Aorta (tissue), 5 donors: ENCODE data around the gene E2F2. TPM values are rescaled to one million over a fixed set of nuclear protein-coding genes. Genes with fewer than 3 reads are reported as not detected.
"Not testable (repeated sequence)": the region's sequence is repeated elsewhere in the genome, so short reads cannot be mapped to it uniquely, and the experiment has no call there.

Experiments used
- ATAC-seq: fragments of 200-7000 bp; cut with Tn5 transposase; one replicate; pipeline ENCODE4 v1.9.1; 2022; ENCODE audit warnings: moderate library complexity; ENCODE audit not compliant: low FRiP score
- DNase-seq, 2 donors: peaks; one replicate each; pipeline ENCODE4 v3.0.0-alpha.2; 2020
- H3K27ac ChIP-seq, 2 donors: one replicate each; pipeline ENCODE4 v1.5.1; 2013; ENCODE audit warnings: low read length in 2 of 2, mild to moderate bottlenecking in 2 of 2, moderate library complexity in 2 of 2, control low read depth in 1 of 2, inconsistent platforms in 1 of 2, low read depth in 1 of 2
- H3K27me3 ChIP-seq, 2 donors: one replicate each; pipeline ENCODE4 v1.6.1; 2013; ENCODE audit warnings: control low read depth in 1 of 2, low read length in 1 of 2, mild to moderate bottlenecking in 1 of 2, moderate library complexity in 1 of 2; ENCODE audit not compliant: insufficient read depth in 2 of 2, control insufficient read depth in 1 of 2
- H3K36me3 ChIP-seq, 2 donors: one replicate each; pipeline ENCODE4 v1.6.1; 2013; ENCODE audit warnings: control low read depth in 1 of 2, low read length in 1 of 2, mild to moderate bottlenecking in 1 of 2; ENCODE audit not compliant: insufficient read depth in 2 of 2, control insufficient read depth in 1 of 2
- H3K4me1 ChIP-seq, 2 donors: one replicate each; pipeline ENCODE4 v1.6.1; 2013; ENCODE audit warnings: low read length in 2 of 2, control low read depth in 1 of 2, mild to moderate bottlenecking in 1 of 2, moderate library complexity in 1 of 2; ENCODE audit not compliant: insufficient read depth in 2 of 2, control insufficient read depth in 1 of 2
- H3K4me3 ChIP-seq, 2 donors: one replicate each; pipeline ENCODE4 v1.5.1; 2013; ENCODE audit warnings: low read length in 2 of 2, control low read depth in 1 of 2, mild to moderate bottlenecking in 1 of 2
- H3K9me3 ChIP-seq: one replicate; pipeline ENCODE4 v1.6.1; 2013; ENCODE audit warnings: mild to moderate bottlenecking, low read length; ENCODE audit not compliant: control insufficient read depth
- WGBS, 2 donors: extraction: QIAGEN DNeasy Blood & Tissue Kit; methylation state at CpG; one replicate each; pipeline ENCODE4 v1.1.7; 2013; 5-methylcytosine and 5-hydroxymethylcytosine counted together
- intact Hi-C, 2 donors: fragments of 100-400 bp; cut with DNase I; formaldehyde crosslinking; loops; one replicate each; pipeline versions ENCODE4 v1.14.2 to v1.15.0; 2022
- polyA plus RNA-seq, 2 donors: library from polyadenylated mRNA; stranded (reverse); fragments of 200-250 nt; gene quantifications; one replicate each; pipeline ENCODE4 v1.2.3, GENCODE V29; 2013
- total RNA-seq, 2 donors: library from RNA; stranded (reverse); fragmentation: NEBNext Ultra II Directional; extraction: Animal tissue kit (Norgen Biotek cat#: 25700); gene quantifications; one replicate each; pipeline ENCODE4 v1.2.1, GENCODE V29; 2021
- donor health status: healthy with polysubstance abuse.
- donor health status: Bipolar disorder and iron deficiency.
- donor health status: DM: no; HTN: no; CAD: no.
- donor health status: DM: no; HTN: no; CAD: no.
- donor health status: DM: yes; HTN: yes; CAD: no.

E2F2 gene
- total and polyA plus RNA-seq, 4 donors: 0.42 to 0.96 (median 0.50) TPM; not detected in 1

DNA sequence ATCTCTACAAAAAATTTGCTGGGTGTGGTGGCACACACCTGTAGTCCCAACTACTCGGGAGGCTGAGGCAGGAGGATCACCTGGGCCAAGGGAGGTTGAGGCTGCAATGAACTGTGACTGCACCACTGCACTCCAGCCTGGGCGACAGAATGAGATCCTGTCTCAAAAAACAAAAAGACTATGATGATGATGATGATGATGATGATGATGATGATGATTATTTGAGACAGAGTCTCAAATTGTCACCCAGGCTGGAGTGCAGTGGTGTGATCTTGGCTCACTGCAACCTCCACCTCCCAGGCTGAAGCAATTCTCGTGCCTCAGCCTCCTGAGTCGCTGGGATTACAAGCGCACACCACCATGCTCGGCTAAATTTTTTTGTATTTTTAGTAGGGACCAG, 38.3 kb downstream of the E2F2 start:
- DNase-seq, ATAC-seq, intact Hi-C loops, H3K36me3 ChIP-seq, H3K27me3 ChIP-seq, H3K4me1 ChIP-seq, H3K9me3 ChIP-seq, H3K27ac ChIP-seq, H3K4me3 ChIP-seq: not testable (repeated sequence)
- 84 to 88% methylated on average over 6 of the region's 6 CpGs for WGBS, 2 donors

DNA sequence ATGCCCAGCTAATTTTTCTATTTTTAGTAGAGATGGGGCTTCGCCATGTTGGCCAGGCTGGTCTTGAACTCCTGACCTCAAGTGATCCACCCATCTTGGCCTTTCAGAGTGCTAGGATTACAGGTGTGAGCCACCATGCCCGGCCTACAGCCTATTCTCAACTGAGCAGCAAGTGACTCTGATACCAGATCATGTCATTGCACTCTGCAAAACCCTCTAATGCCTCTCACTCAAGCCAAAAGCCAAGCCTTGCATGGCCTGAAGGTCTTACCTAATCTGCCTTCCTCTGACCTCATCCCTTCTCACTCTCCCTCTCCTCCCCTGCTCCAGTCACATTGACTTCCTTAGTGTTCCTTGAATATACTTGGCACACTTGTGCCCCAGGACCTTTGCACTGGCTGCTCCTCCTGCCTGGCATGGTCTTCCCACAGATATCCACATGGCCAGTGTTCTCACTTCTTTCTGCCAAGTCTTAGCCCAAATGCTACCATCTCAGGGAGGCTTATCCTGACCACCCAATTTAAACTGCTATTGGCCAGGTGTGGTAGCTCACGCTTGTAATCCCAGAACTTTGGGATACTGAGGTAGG, 38.8 kb downstream of the E2F2 start:
- 81 to 83% methylated on average over 3 of the region's 3 CpGs for WGBS, 2 donors
- Histone ChIP-seq H3K27me3 (no peaks in the 10 kb centered on the region), H3K4me3 (no peak overlapping the region), H3K9me3 (no peaks in the 10 kb centered on the region), H3K4me1 (no peaks in the 10 kb centered on the region), H3K36me3 (no peaks in the 10 kb centered on the region), H3K27ac (no peak overlapping the region)
- DNase-seq (no peak), ATAC-seq (no peak)
- intact Hi-C loops: no loop called here

DNA sequence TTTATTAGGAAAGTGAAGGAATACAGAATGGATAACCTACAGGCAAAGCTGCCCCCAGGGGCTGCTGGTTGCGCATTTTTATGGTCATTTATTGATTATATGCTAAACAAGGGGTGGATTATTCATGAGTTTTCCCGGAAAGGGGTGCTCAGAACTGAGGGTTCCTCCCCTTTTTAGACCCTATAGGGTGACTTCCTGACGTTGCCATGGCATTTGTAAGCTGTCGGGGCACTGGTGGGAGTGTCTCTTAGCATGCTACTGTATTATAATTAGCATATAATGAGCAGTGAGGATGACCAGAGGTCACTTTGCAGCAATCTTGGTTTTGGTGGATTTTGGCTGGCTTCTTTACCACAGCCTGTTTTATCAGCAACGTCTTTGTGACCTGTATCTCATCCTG, 41.2 kb downstream of the E2F2 start:
- Histone ChIP-seq H3K36me3 (no peaks in the 10 kb centered on the region), H3K4me1 (no peaks in the 10 kb centered on the region), H3K9me3 (no peaks in the 10 kb centered on the region), H3K27me3 (no peaks in the 10 kb centered on the region), H3K4me3 (no peak overlapping the region), H3K27ac (no peak overlapping the region)
- DNase-seq (no peak), ATAC-seq (no peak)
- 66 to 72% methylated on average over 5 of the region's 5 CpGs for WGBS, 2 donors
- intact Hi-C loops: no loop called here

DNA sequence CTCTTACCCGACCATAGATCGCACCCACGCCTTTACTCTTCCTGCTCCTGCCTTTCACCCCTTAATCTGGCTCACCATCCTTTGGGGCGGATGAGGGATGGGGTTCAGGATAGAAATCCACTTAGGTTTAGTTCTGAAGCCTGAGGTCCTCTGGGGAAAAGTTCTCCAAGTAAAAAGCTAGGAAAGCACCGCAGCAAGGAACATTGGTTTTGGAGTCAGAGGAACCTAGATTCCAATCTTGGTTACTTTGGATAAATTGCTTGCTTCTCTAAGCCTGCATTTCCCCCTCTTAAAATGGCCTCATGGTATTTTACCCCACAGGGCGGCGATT, 46.1 kb downstream of the E2F2 start:
- intact Hi-C loops: no loop called here
- Histone ChIP-seq H3K36me3 (no peaks in the 10 kb centered on the region), H3K27me3 (no peaks in the 10 kb centered on the region), H3K9me3 (no peaks in the 10 kb centered on the region), H3K4me3 (peak overlapping the region in 1 of 2 donors; percentile 80), H3K27ac (peak overlapping the region; percentile 38 to 73), H3K4me1 (no peaks in the 10 kb centered on the region)
- DNase-seq: no peak
- WGBS, 2 donors: 21 to 28% methylated on average over 7 of the region's 7 CpGs
- ATAC-seq: no peak

DNA sequence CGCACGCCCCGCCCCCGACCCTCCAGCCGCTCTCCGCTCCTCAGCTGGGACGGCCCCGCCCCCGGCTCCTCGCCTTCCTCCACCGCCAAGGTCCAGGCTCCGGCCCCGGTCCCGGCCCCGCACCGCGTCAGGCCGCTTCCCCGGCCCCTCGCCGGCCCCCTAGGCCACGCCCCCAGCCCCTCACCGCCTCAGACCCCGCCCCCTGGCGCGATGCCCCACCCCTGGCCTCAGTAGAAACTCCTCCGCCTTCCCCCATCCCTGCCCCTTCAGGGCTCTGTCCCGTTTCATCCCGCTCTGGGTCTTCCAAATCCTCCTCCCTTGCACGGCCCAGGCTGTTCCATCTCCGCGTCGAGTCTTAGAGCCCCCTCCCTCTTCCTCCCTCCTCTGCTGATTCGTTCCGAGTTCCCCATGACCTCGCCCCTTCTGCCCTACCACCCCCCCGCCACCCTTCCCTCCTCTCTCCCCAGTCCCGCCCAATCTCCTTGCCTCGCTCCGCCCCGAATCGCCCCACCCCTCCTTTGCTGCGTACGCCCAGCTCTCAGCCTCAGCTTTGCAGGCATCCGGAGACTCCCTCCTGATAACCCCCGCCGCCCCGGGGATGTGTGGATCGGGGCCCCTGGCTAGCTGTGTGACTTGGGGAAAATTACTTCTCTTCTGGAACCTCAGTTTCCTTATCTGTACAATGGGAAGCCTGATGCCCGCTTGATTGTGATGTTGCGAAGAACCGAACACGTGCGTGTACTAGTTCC, 46.6 kb downstream of the E2F2 start:
- Histone ChIP-seq H3K9me3 (no peaks in the 10 kb centered on the region), H3K36me3 (no peaks in the 10 kb centered on the region), H3K4me3 (peak overlapping the region; percentile 80 to 90), H3K4me1 (no peaks in the 10 kb centered on the region), H3K27ac (peak overlapping the region; percentile 52 to 82), H3K27me3 (no peaks in the 10 kb centered on the region)
- 2 to 3% methylated on average over 32 to 54 of the region's 54 CpGs for WGBS, 2 donors
- intact Hi-C loops: loop anchor here (5.0 kb wide), 2 partner anchors 62 to 142 kb away; partner anchors contain the start of genes TCEA3 (in 2 of the 2) and HNRNPR (in 1 of the 2)
- DNase-seq: peak; percentile 96 to 99
- ATAC-seq: peak; percentile 96

DNA sequence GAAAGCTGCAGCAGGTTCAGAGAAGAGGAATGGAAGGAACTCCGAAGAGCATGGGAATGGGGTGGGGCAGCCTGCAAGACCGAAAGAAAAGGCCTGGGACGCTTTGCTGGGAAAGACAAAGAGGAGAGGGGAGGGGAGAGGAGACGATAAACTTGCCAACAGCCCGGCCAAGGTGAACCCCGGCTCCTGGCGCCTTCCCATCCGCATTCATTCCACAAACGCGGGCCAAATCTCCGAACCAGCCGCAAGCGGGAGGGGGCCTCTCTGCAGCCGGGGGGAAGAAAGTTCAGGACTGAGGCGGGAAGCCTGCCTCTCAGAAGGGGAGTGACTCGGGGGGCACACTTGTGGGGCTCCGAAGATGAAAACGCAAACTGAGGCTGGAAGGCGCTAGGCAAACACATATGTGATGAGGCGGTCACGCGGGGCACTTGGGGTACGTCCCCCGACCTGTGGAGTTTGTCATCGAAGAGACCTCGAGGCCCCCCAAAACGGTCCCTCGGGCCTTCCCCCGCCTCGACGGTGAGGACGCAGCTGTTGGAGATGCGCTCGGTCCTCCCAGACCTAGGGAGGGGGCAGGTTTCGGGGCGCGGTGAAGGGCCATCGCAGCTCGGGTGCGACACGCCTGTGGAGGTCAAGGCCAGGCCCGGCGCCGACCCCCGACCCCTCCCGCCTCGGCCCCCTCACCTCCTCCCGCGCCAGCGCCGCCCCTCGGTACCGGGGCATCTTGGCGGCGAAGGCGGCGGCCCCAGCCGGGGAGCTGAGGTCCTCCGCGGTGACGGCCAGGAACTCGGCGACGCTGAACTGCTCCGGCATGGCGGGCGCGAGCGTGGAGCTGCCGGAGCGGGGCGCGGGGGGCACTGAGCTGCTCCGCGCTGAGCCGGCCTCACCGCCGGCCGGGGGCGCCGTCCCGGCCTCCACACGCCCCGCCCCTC, 47.4 kb downstream of the E2F2 start, which contains the start of gene ASAP3:
Gene ASAP3, minus strand, starts transcription at position 859 of the 932 bp plus-strand sequence. Its CDS starts 46 bp downstream, at position 813.
- Histone ChIP-seq H3K36me3 (no peaks in the 10 kb centered on the region), H3K9me3 (no peaks in the 10 kb centered on the region), H3K4me3 (peak within 1 kb of the TSS; percentile 80 to 90), H3K27ac (peak within 1 kb of the TSS; percentile 52 to 82), H3K4me1 (no peaks in the 10 kb centered on the region), H3K27me3 (no peaks in the 10 kb centered on the region)
- intact Hi-C loops: loop anchor here (5.0 kb wide), 2 partner anchors 61 to 141 kb away; partner anchors contain the start of genes TCEA3 (in 2 of the 2) and HNRNPR (in 1 of the 2)
- ATAC-seq (peak; percentile 39), DNase-seq (peak; percentile 64 to 85)
- 0 to 1% methylated on average over 51 to 84 of the region's 84 CpGs for WGBS, 2 donors

DNA sequence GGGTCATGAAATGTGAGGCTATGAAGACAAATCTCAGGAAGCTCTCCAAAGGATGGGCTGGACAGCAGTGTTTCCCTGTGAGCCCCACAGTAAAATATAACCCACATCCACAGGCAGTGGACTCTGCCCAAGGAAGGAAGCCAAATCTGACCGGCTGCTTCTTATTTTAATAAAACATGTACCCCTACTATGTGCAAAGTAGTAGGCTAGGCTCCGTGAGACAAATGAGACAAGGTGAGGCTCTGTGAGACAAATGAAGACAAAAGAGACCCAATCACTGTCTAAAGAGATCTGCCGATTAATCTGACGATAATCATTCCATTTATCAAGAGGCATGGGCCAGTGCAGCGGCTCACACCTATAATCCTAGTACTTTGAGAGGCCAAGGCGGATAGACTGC, 49.1 kb downstream of the E2F2 start:
- Histone ChIP-seq H3K9me3 (no peaks in the 10 kb centered on the region), H3K4me1 (no peaks in the 10 kb centered on the region), H3K4me3 (no peak overlapping the region), H3K27me3 (no peaks in the 10 kb centered on the region), H3K27ac (no peak overlapping the region), H3K36me3 (no peaks in the 10 kb centered on the region)
- 89 to 90% methylated on average over 6 of the region's 6 CpGs for WGBS, 2 donors
- ATAC-seq: no peak
- DNase-seq: no peak
- intact Hi-C loops: loop anchor here (5.0 kb wide), 2 partner anchors 60 to 140 kb away; partner anchors contain the start of genes TCEA3 (in 2 of the 2) and HNRNPR (in 1 of the 2)

DNA sequence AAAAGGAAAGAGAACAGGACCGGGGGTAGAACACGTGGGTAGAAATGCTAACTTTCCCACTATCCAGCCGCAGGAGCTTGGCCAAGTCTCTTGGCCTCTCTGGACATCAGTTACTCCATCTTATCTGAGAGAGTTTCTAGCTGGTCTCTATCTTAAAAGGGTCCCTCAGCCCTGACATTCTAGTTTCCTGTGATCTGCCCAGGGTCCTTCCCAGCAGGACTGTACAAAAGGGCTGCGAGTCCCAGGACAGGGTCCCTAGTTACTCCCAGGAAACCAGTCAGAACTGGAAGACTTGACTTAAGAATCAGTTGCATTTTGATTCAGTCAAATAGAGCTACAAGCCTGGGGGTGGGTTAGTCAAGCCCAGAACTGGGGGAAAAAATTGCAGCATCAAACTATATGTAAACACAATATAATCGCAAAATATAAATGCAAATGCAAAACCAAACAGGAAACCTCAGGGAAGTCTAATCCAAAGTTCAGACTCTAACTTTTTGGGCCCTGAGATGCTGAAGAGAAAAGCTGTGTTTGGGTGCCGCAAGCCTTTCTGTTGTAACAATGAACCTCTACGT, 49.9 kb downstream of the E2F2 start:
- no peak for DNase-seq
- WGBS, 2 donors: 74% methylated on average over 7 of the region's 7 CpGs
- Histone ChIP-seq H3K27ac (no peak overlapping the region), H3K36me3 (no peaks in the 10 kb centered on the region), H3K4me3 (no peak overlapping the region), H3K27me3 (no peaks in the 10 kb centered on the region), H3K9me3 (no peaks in the 10 kb centered on the region), H3K4me1 (no peaks in the 10 kb centered on the region)
- intact Hi-C loops: loop anchor here (5.0 kb wide), 2 partner anchors 59 to 139 kb away; partner anchors contain the start of genes TCEA3 (in 2 of the 2) and HNRNPR (in 1 of the 2)
- ATAC-seq: no peak
